ENCODE results near the gene UTP3.
A peak's percentile ranks its signal among the peaks of the same experiment; 100 is the strongest.
"Not testable (repeated sequence)": the region's sequence is repeated elsewhere in the genome, so short reads cannot be mapped to it uniquely, and the experiment has no call there.

Gene UTP3

DNA sequence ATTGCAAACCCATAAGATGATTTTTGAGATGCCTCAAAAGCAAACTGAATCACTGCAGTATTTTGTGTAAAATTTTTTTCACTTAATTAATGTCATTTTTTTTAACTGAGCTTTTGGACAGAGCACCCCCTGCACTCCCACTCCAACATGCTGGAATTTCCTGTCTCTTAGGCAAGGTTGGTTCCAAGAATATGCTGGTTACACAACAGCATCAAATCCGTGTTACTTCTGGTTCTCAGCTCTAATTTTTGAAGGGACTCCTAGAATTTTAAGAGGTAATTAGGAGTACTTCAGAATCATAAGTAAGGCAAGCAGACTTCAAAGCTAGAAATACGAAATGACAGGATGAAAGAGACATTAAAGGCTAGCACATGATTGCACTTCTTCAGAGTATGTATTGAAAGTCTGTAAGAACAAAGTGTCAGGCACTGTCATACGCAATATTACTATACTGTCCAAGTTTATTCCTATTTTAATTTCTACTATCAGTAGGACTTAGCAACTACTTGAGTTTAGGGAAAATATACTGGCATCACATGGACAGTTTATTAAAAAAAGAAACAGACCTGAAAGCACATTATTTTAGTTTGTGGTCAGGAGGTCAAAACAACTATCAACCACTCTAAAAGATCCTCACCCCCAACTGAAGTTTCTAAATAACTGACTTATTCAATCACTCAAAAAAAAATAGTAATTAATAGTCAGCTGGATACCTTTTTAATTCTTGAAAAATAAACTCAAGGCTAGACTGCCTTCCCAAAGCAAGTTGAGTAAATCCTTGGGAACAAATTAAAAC lies 20.4 kb upstream of the UTP3 start:
- Histone ChIP-seq H3K36me3 (ENCODE audit: control insufficient read depth in 2 of 2, insufficient read depth in 2 of 2, low read length in 2 of 2) (no peaks in the 10 kb centered on the region), H3K4me1 (ENCODE audit: control insufficient read depth in 2 of 2, insufficient read depth in 2 of 2, low read length in 2 of 2) (no peaks in the 10 kb centered on the region), H3K27ac (ENCODE audit: low read depth in 2 of 2, low read length in 2 of 2) (peak overlapping the region in 1 of 2 donors; percentile 32), H3K4me3 (ENCODE audit: low read length in 2 of 2) (no peak overlapping the region), H3K9me3 (ENCODE audit: control insufficient read depth in 2 of 2, low read length in 2 of 2) (no peaks in the 10 kb centered on the region), H3K27me3 (ENCODE audit: control insufficient read depth in 2 of 2, insufficient read depth in 2 of 2, low read length in 2 of 2) (no peaks in the 10 kb centered on the region), H3K9ac (ENCODE audit: low read depth in 1 of 2, low read length in 2 of 2) (no peak overlapping the region)

- no peaks in the 10 kb centered on the region for H3K4me1 ChIP-seq (ENCODE audit: control insufficient read depth in 2 of 2, insufficient read depth in 2 of 2, low read length in 2 of 2)
- no peaks in the 10 kb centered on the region for H3K27me3 ChIP-seq (ENCODE audit: control insufficient read depth in 2 of 2, insufficient read depth in 2 of 2, low read length in 2 of 2)
- no peaks in the 10 kb centered on the region for H3K36me3 ChIP-seq (ENCODE audit: control insufficient read depth in 2 of 2, insufficient read depth in 2 of 2, low read length in 2 of 2)
- no peaks in the 10 kb centered on the region for H3K9me3 ChIP-seq (ENCODE audit: control insufficient read depth in 2 of 2, low read length in 2 of 2)
- no peak overlapping the region for H3K9ac ChIP-seq (ENCODE audit: low read depth in 1 of 2, low read length in 2 of 2)
- H3K27ac ChIP-seq (ENCODE audit: low read depth in 2 of 2, low read length in 2 of 2) = no peak overlapping the region
- no peak overlapping the region for H3K4me3 ChIP-seq (ENCODE audit: low read length in 2 of 2)
Observed at GRCh38 chr4:70670332-70671014, 17.9 kb upstream of the UTP3 start.

- Histone ChIP-seq H3K36me3 (ENCODE audit: control insufficient read depth in 2 of 2, insufficient read depth in 2 of 2, low read length in 2 of 2) (no peaks in the 10 kb centered on the region), H3K27ac (ENCODE audit: low read depth in 2 of 2, low read length in 2 of 2) (no peak overlapping the region), H3K27me3 (ENCODE audit: control insufficient read depth in 2 of 2, insufficient read depth in 2 of 2, low read length in 2 of 2) (no peaks in the 10 kb centered on the region), H3K4me3 (ENCODE audit: low read length in 2 of 2) (no peak overlapping the region), H3K9ac (ENCODE audit: low read depth in 1 of 2, low read length in 2 of 2) (no peak overlapping the region), H3K9me3 (ENCODE audit: control insufficient read depth in 2 of 2, low read length in 2 of 2) (no peaks in the 10 kb centered on the region), H3K4me1 (ENCODE audit: control insufficient read depth in 2 of 2, insufficient read depth in 2 of 2, low read length in 2 of 2) (no peaks in the 10 kb centered on the region)
Observed at GRCh38 chr4:70671091-70671490, 17.2 kb upstream of the UTP3 start.

- no peak overlapping the region for H3K27ac ChIP-seq (ENCODE audit: low read depth in 2 of 2, low read length in 2 of 2)
- H3K4me3 ChIP-seq (ENCODE audit: low read length in 2 of 2) = no peak overlapping the region
- no peaks in the 10 kb centered on the region for H3K4me1 ChIP-seq (ENCODE audit: control insufficient read depth in 2 of 2, insufficient read depth in 2 of 2, low read length in 2 of 2)
- no peak overlapping the region for H3K9ac ChIP-seq (ENCODE audit: low read depth in 1 of 2, low read length in 2 of 2)
- H3K27me3 ChIP-seq (ENCODE audit: control insufficient read depth in 2 of 2, insufficient read depth in 2 of 2, low read length in 2 of 2) = no peaks in the 10 kb centered on the region
- no peaks in the 10 kb centered on the region for H3K36me3 ChIP-seq (ENCODE audit: control insufficient read depth in 2 of 2, insufficient read depth in 2 of 2, low read length in 2 of 2)
- no peaks in the 10 kb centered on the region for H3K9me3 ChIP-seq (ENCODE audit: control insufficient read depth in 2 of 2, low read length in 2 of 2)
Observed at GRCh38 chr4:70674191-70674590, 14.1 kb upstream of the UTP3 start.

- Histone ChIP-seq H3K27me3 (ENCODE audit: control insufficient read depth in 2 of 2, insufficient read depth in 2 of 2, low read length in 2 of 2) (no peaks in the 10 kb centered on the region), H3K4me3 (ENCODE audit: low read length in 2 of 2) (no peak overlapping the region), H3K4me1 (ENCODE audit: control insufficient read depth in 2 of 2, insufficient read depth in 2 of 2, low read length in 2 of 2) (no peaks in the 10 kb centered on the region), H3K9me3 (ENCODE audit: control insufficient read depth in 2 of 2, low read length in 2 of 2) (no peaks in the 10 kb centered on the region), H3K36me3 (ENCODE audit: control insufficient read depth in 2 of 2, insufficient read depth in 2 of 2, low read length in 2 of 2) (no peaks in the 10 kb centered on the region), H3K9ac (ENCODE audit: low read depth in 1 of 2, low read length in 2 of 2) (no peak overlapping the region), H3K27ac (ENCODE audit: low read depth in 2 of 2, low read length in 2 of 2) (no peak overlapping the region)
Observed at GRCh38 chr4:70674731-70675130, 13.6 kb upstream of the UTP3 start.

- no peaks in the 10 kb centered on the region for H3K27me3 ChIP-seq (ENCODE audit: control insufficient read depth in 2 of 2, insufficient read depth in 2 of 2, low read length in 2 of 2)
- no peaks in the 10 kb centered on the region for H3K36me3 ChIP-seq (ENCODE audit: control insufficient read depth in 2 of 2, insufficient read depth in 2 of 2, low read length in 2 of 2)
- H3K9ac ChIP-seq (ENCODE audit: low read depth in 1 of 2, low read length in 2 of 2) = no peak overlapping the region
- H3K4me3 ChIP-seq (ENCODE audit: low read length in 2 of 2) = no peak overlapping the region
- peak overlapping the region in 1 of 2 donors; percentile 32 for H3K27ac ChIP-seq (ENCODE audit: low read depth in 2 of 2, low read length in 2 of 2)
- no peaks in the 10 kb centered on the region for H3K4me1 ChIP-seq (ENCODE audit: control insufficient read depth in 2 of 2, insufficient read depth in 2 of 2, low read length in 2 of 2)
- H3K9me3 ChIP-seq (ENCODE audit: control insufficient read depth in 2 of 2, low read length in 2 of 2) = no peaks in the 10 kb centered on the region
Observed at GRCh38 chr4:70676554-70677090, 11.7 kb upstream of the UTP3 start.

DNA sequence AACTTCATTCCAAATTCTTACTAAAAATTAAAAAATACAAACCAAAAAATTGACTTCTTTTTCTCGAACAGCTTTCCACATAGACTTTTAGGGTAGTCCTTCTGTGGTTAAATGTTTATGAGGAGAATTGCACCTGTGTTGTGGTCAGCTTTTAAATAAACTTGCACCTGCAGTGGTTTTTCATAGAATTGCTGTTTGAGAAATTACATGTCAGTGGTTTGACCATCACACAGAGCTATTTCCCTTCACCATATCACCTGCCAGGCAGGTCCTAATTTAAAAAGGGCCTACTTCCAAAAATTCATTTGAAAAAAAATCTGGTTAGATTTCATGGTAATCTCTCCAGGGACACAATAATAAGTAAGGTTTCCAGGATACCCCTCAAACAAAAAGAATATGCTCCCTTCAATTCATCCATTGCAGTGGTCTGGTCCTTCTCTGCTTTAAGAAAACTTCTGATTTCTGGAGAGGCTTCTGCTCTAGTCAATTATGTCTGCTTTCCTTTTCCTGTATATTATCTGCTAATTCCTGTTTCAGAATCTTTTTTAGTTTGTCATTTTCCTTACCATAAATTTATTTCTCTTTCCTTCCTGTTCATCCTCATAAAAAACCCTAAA lies 9.8 kb upstream of the UTP3 start:
- Histone ChIP-seq H3K27me3 (ENCODE audit: control insufficient read depth in 2 of 2, insufficient read depth in 2 of 2, low read length in 2 of 2) (no peaks in the 10 kb centered on the region), H3K27ac (ENCODE audit: low read depth in 2 of 2, low read length in 2 of 2) (peak overlapping the region in 1 of 2 donors; percentile 32), H3K9me3 (ENCODE audit: control insufficient read depth in 2 of 2, low read length in 2 of 2) (no peaks in the 10 kb centered on the region), H3K4me3 (ENCODE audit: low read length in 2 of 2) (no peak overlapping the region), H3K9ac (ENCODE audit: low read depth in 1 of 2, low read length in 2 of 2) (no peak overlapping the region), H3K36me3 (ENCODE audit: control insufficient read depth in 2 of 2, insufficient read depth in 2 of 2, low read length in 2 of 2) (no peaks in the 10 kb centered on the region), H3K4me1 (ENCODE audit: control insufficient read depth in 2 of 2, insufficient read depth in 2 of 2, low read length in 2 of 2) (no peaks in the 10 kb centered on the region)

- H3K27ac ChIP-seq (ENCODE audit: low read depth in 2 of 2, low read length in 2 of 2) = peak overlapping the region in 1 of 2 donors; percentile 49
- H3K9ac ChIP-seq (ENCODE audit: low read depth in 1 of 2, low read length in 2 of 2) = no peak overlapping the region
- no peaks in the 10 kb centered on the region for H3K4me1 ChIP-seq (ENCODE audit: control insufficient read depth in 2 of 2, insufficient read depth in 2 of 2, low read length in 2 of 2)
- no peak overlapping the region for H3K4me3 ChIP-seq (ENCODE audit: low read length in 2 of 2)
- no peaks in the 10 kb centered on the region for H3K36me3 ChIP-seq (ENCODE audit: control insufficient read depth in 2 of 2, insufficient read depth in 2 of 2, low read length in 2 of 2)
- no peaks in the 10 kb centered on the region for H3K9me3 ChIP-seq (ENCODE audit: control insufficient read depth in 2 of 2, low read length in 2 of 2)
- H3K27me3 ChIP-seq (ENCODE audit: control insufficient read depth in 2 of 2, insufficient read depth in 2 of 2, low read length in 2 of 2) = no peaks in the 10 kb centered on the region
Observed at GRCh38 chr4:70680934-70681333, 7.4 kb upstream of the UTP3 start.

GRCh38 chr4:70681704-70682103 lies 6.6 kb upstream of the UTP3 start:
- no peak overlapping the region for H3K4me3 ChIP-seq (ENCODE audit: low read length in 2 of 2)
- H3K9me3 ChIP-seq (ENCODE audit: control insufficient read depth in 2 of 2, low read length in 2 of 2) = no peaks in the 10 kb centered on the region
- H3K36me3 ChIP-seq (ENCODE audit: control insufficient read depth in 2 of 2, insufficient read depth in 2 of 2, low read length in 2 of 2) = no peaks in the 10 kb centered on the region
- H3K27ac ChIP-seq (ENCODE audit: low read depth in 2 of 2, low read length in 2 of 2) = peak overlapping the region in 1 of 2 donors; percentile 49
- no peaks in the 10 kb centered on the region for H3K4me1 ChIP-seq (ENCODE audit: control insufficient read depth in 2 of 2, insufficient read depth in 2 of 2, low read length in 2 of 2)
- H3K9ac ChIP-seq (ENCODE audit: low read depth in 1 of 2, low read length in 2 of 2) = no peak overlapping the region
- no peaks in the 10 kb centered on the region for H3K27me3 ChIP-seq (ENCODE audit: control insufficient read depth in 2 of 2, insufficient read depth in 2 of 2, low read length in 2 of 2)

- H3K27me3 ChIP-seq (ENCODE audit: control insufficient read depth in 2 of 2, insufficient read depth in 2 of 2, low read length in 2 of 2); H3K9me3 ChIP-seq (ENCODE audit: control insufficient read depth in 2 of 2, low read length in 2 of 2); H3K4me3 ChIP-seq (ENCODE audit: low read length in 2 of 2); H3K4me1 ChIP-seq (ENCODE audit: control insufficient read depth in 2 of 2, insufficient read depth in 2 of 2, low read length in 2 of 2); H3K27ac ChIP-seq (ENCODE audit: low read depth in 2 of 2, low read length in 2 of 2); H3K9ac ChIP-seq (ENCODE audit: low read depth in 1 of 2, low read length in 2 of 2); H3K36me3 ChIP-seq (ENCODE audit: control insufficient read depth in 2 of 2, insufficient read depth in 2 of 2, low read length in 2 of 2): not testable (repeated sequence)
Observed at GRCh38 chr4:70682142-70682541, 6.2 kb upstream of the UTP3 start.
